HG02852 (cell line): ENCODE results near the gene CCNF.

Experiments
- ATAC-seq: cut with Tn5 transposase; IDR thresholded peaks from one replicate; pipeline ENCODE4 v1.9.1; 2021; ENCODE audit warnings: mild to moderate bottlenecking, moderate library complexity; ENCODE audit not compliant: unreplicated experiment

CCNF gene

GRCh38 chr16:2456551-2457153, 27.4 kb downstream of the CCNF start:
- no peak for ATAC-seq

- no peak for ATAC-seq
Observed at GRCh38 chr16:2457267-2457666, 28.0 kb downstream of the CCNF start.

GRCh38 chr16:2457946-2458345, 28.7 kb downstream of the CCNF start:
- ATAC-seq: no peak

- ATAC-seq: no peak
Observed at GRCh38 chr16:2458887-2459646, 29.8 kb downstream of the CCNF start.

- ATAC-seq: peak; percentile 91
Observed at GRCh38 chr16:2459647-2460390, 30.6 kb downstream of the CCNF start, which contains the start of gene TEDC2. Gene TEDC2 (plus strand): TSS chr16:2460109. CDS start chr16:2460145, 36 bp downstream.

- no peak for ATAC-seq
Observed at GRCh38 chr16:2460391-2460713, 31.1 kb downstream of the CCNF start.

GRCh38 chr16:2460916-2461315, 31.7 kb downstream of the CCNF start:
- ATAC-seq: no peak

- ATAC-seq: no peak
Observed at GRCh38 chr16:2462031-2462866, 33.0 kb downstream of the CCNF start.

GRCh38 chr16:2464333-2464732, 35.1 kb downstream of the CCNF start:
- ATAC-seq: no peak

GRCh38 chr16:2465653-2466415, 36.6 kb downstream of the CCNF start:
- ATAC-seq: no peak

GRCh38 chr16:2466667-2467527, 37.6 kb downstream of the CCNF start:
- ATAC-seq: no peak

GRCh38 chr16:2467528-2468232, 38.4 kb downstream of the CCNF start:
- no peak for ATAC-seq

- no peak for ATAC-seq
Observed at GRCh38 chr16:2468233-2468724, 39.0 kb downstream of the CCNF start.

GRCh38 chr16:2468725-2469398, 39.6 kb downstream of the CCNF start:
- no peak for ATAC-seq

GRCh38 chr16:2469399-2470233, 40.4 kb downstream of the CCNF start:
- ATAC-seq: no peak

GRCh38 chr16:2470234-2470601, 41.0 kb downstream of the CCNF start:
- no peak for ATAC-seq

- no peak for ATAC-seq
Observed at GRCh38 chr16:2470603-2471015, 41.4 kb downstream of the CCNF start.
